ENCODE measurements around the gene PPT2. TPM values are rescaled to one million over a fixed set of nuclear protein-coding genes. Genes with fewer than 3 reads are reported as not detected.

The PPT2 gene
- total and polyA plus RNA-seq, 2 of the 13 experiments (the other 11 are each of a cell fraction or from before 2014, with no cell fraction given), result 39.2 to 61.8 TPM

- Histone ChIP-seq H3K27ac (ENCODE audit: extremely low read length, insufficient read depth, low read length) (no peak overlapping the region), H3K4me1 (ENCODE audit: insufficient read depth, low read length) (peaks cover 17% of the 10 kb centered on the region), H3K9ac (ENCODE audit: insufficient read depth, low read depth, low read length) (no peak overlapping the region), H3K4me2 (ENCODE audit: low read depth, low read length) (no peak overlapping the region), H3K27me3 (ENCODE audit: control insufficient read depth in 1 of 2, insufficient read depth in 2 of 2, low read length in 2 of 2) (no peaks in the 10 kb centered on the region), H4K20me1 (ENCODE audit: insufficient read depth, low read length) (no peaks in the 10 kb centered on the region), H2AFZ (ENCODE audit: low read length) (no peak overlapping the region), H3K9me3 (ENCODE audit: low read length) (no peaks in the 10 kb centered on the region), H3K4me3 (replicated peaks in 1 of 3; ENCODE audit: insufficient read depth in 1 of 3, low read depth in 2 of 3, low read length in 3 of 3) (no peak overlapping the region), H3K36me3 (replicated peaks in 1 of 2; ENCODE audit: control insufficient read depth in 1 of 2, insufficient read depth in 2 of 2, low read length in 2 of 2) (peaks cover 18 to 52% of the 10 kb centered on the region in 2 experiments), H3K79me2 (ENCODE audit: insufficient read depth, low read length) (peaks cover 18% of the 10 kb centered on the region)
- in situ Hi-C loops (cut with HindIII; ENCODE audit: extremely low pct_ligation_motif_present, low pct_unique_long_range_greater_than_20kb) (no loop called here), intact Hi-C loops (cut with micrococcal nuclease; ENCODE audit: unreplicated experiment) (no loop called here)
- ChIA-PET POLR2A (interaction anchor here (1.1 to 1.4 kb wide), 2 partner anchors 9 to 52 kb away, joined by 3 to 5 read pairs; no protein-coding TSS in a partner anchor), CTCF (ENCODE audit: low intra/inter-chr PET ratio, low total read pairs) (no interaction called here)
- no peak for DNase-seq (ENCODE audit: low spot score)
- peak; percentile 61; the same call in 2 of the 3 replicates for ATAC-seq
- BruUV-seq (replicated peaks), result no TSS peak
- FAIRE-seq, result no peak
- WGBS (ENCODE audit: low lambda C conversion rate), result 94% methylated on average over 8 of the region's 11 CpGs
- TF ChIP-seq RARA (CRISPR knock-in tag; IDR thresholded peaks at IDR 0.05) (no peak), ZNF24 (IDR thresholded peaks at IDR 0.05) (no peak), HCFC1 (IDR thresholded peaks at IDR 0.05; ENCODE audit: low read depth, low read length) (no peak), CC2D1A (CRISPR knock-in tag; IDR thresholded peaks at IDR 0.05) (no peak), ZC3H4 (CRISPR knock-in tag; IDR thresholded peaks at IDR 0.05; ENCODE audit: borderline replicate concordance) (no peak), MIXL1 (CRISPR knock-in tag; IDR thresholded peaks at IDR 0.05) (no peak), CBX5 (CRISPR knock-in tag; IDR thresholded peaks at IDR 0.05; ENCODE audit: borderline replicate concordance) (no peak), KDM6A (CRISPR knock-in tag; IDR thresholded peaks at IDR 0.05; ENCODE audit: low read depth) (no peak), CAMTA2 (CRISPR knock-in tag; IDR thresholded peaks at IDR 0.05; ENCODE audit: borderline replicate concordance) (no peak), ZBTB20 (CRISPR knock-in tag; IDR thresholded peaks at IDR 0.05; ENCODE audit: borderline replicate concordance, low read depth) (no peak), ZNF747 (CRISPR knock-in tag; IDR thresholded peaks at IDR 0.05; ENCODE audit: borderline replicate concordance) (no peak), ZNF142 (CRISPR knock-in tag; IDR thresholded peaks at IDR 0.05) (no peak), ZNF691 (CRISPR knock-in tag; IDR thresholded peaks at IDR 0.05; ENCODE audit: borderline replicate concordance, low read depth) (no peak), PAF1 (CRISPR knock-in tag; IDR thresholded peaks at IDR 0.05) (no peak)
Measured at GRCh38 chr6:32168807-32169591, 15.1 kb downstream of the PPT2 start.
